ENCODE results near the gene KCNK1.

DNA sequence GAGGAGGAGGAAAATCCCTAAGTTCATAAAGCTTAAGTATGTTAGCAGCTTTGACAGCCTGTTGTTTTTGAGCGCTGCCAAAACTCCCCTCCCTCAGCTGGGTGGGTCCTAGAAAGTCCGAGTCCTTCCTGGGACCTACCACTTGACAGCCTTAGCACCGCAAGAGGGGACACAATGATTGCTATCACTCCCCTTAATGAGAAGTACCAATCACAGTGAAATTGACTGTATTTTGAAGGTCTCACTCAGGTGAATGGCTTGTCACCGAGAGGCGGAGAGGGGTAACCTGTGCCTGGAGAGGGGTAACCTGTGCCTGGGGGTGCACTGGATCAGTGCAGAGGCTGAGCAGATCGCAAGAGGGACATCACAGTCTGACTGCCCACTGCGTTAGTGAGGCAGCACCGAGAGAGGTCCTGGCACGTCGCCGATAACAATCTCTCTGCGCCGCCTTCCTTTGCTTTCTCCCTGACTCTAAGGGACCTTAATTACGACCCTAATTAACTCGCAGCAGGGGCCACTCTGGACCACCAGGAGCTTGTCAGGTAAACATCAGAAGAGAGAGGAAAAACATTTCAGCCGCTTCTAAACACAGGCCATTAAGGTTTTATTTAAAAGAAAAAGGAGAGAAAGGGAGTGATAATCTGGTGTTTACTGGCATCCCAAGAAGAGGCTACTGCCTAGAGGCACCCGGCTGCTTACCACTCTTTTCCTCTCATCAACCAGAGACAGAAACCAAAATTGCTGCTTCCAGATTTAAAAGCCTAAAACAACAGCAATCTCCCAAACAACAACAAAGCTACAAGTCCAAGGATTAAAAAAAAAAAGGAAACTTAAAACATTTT, 25.7 kb upstream of the KCNK1 start:
- no peak for TF ChIP-seq CTCF (IDR thresholded peaks at IDR 0.05; ENCODE audit: insufficient read depth, low read depth, low read length)
- no peak for TF ChIP-seq EZH2 (IDR thresholded peaks at IDR 0.05; ENCODE audit: insufficient read depth, low read length)
